Measurements from ENCODE around the gene TREML2.
"Not testable (repeated sequence)": the region's sequence is repeated elsewhere in the genome, so short reads cannot be mapped to it uniquely, and the experiment has no call there.

Gene TREML2

GRCh38 chr6:41200901-41201763, at the start of gene TREML2:
Gene TREML2 (minus strand): TSS chr6:41201149. CDS start chr6:41201008, 141 bp downstream.
- DNase-seq: no peak

- no peak for DNase-seq
Measured at GRCh38 chr6:41247882-41248705, 47.1 kb upstream of the TREML2 start.

- DNase-seq: no peak
Measured at GRCh38 chr6:41247288-41247865, 46.4 kb upstream of the TREML2 start.

GRCh38 chr6:41246529-41246928, 45.6 kb upstream of the TREML2 start:
- DNase-seq: not testable (repeated sequence)

GRCh38 chr6:41239467-41240159, 38.7 kb upstream of the TREML2 start:
- DNase-seq: no peak

GRCh38 chr6:41237128-41237527, 36.2 kb upstream of the TREML2 start:
- DNase-seq: no peak

- no peak for DNase-seq
Measured at GRCh38 chr6:41236276-41236675, 35.3 kb upstream of the TREML2 start.

- DNase-seq: no peak
Measured at GRCh38 chr6:41232667-41233066, 31.7 kb upstream of the TREML2 start.

- no peak for DNase-seq
Measured at GRCh38 chr6:41231246-41231645, 30.3 kb upstream of the TREML2 start.

- DNase-seq: no peak
Measured at GRCh38 chr6:41229721-41230120, 28.8 kb upstream of the TREML2 start.

GRCh38 chr6:41228616-41229015, 27.7 kb upstream of the TREML2 start:
- no peak for DNase-seq

GRCh38 chr6:41228096-41228495, 27.1 kb upstream of the TREML2 start, which contains the start of gene TREML4:
Gene TREML4 (plus strand): TSS chr6:41228349. CDS start chr6:41228428, 79 bp downstream.
- DNase-seq: no peak

- DNase-seq: no peak
Measured at GRCh38 chr6:41226752-41227151, 25.8 kb upstream of the TREML2 start.

- DNase-seq: no peak
Measured at GRCh38 chr6:41224800-41225199, 23.9 kb upstream of the TREML2 start.

GRCh38 chr6:41222513-41222912, 21.6 kb upstream of the TREML2 start:
- no peak for DNase-seq

GRCh38 chr6:41222045-41222444, 21.1 kb upstream of the TREML2 start:
- no peak for DNase-seq

- DNase-seq: no peak
Measured at GRCh38 chr6:41216616-41217015, 15.7 kb upstream of the TREML2 start.

GRCh38 chr6:41215777-41216176, 14.8 kb upstream of the TREML2 start:
- no peak for DNase-seq

- no peak for DNase-seq
Measured at GRCh38 chr6:41214559-41215238, 13.8 kb upstream of the TREML2 start.

GRCh38 chr6:41209547-41210320, 8.8 kb upstream of the TREML2 start:
- DNase-seq: no peak

GRCh38 chr6:41208439-41209106, 7.6 kb upstream of the TREML2 start:
- DNase-seq: no peak
